Measurements from ENCODE around the gene PADI1. TPM values are rescaled to one million over a fixed set of nuclear protein-coding genes. Genes with fewer than 3 reads are reported as not detected.

Gene PADI1
- total and polyA plus RNA-seq, 2 of the 8 experiments (the other 6 are each of a cell fraction or from before 2014, with no cell fraction given), result 0.20 to 0.30 TPM

- CTCF ChIA-PET (ENCODE audit: partially characterized antibody), result interaction anchor here (1.3 to 1.9 kb wide), 3 partner anchors 9 to 120 kb away, joined by 3 to 9 read pairs (median 5); no protein-coding TSS in a partner anchor
- no peak overlapping the region for H2AFZ ChIP-seq (ENCODE audit: low read length)
- no peak overlapping the region for H3K27ac ChIP-seq (ENCODE audit: low read depth, low read length)
- H3K23ac ChIP-seq (ENCODE audit: insufficient read length), result no peak overlapping the region
- H3K27me3 ChIP-seq (replicated peaks in 1 of 4; ENCODE audit: control insufficient read depth in 3 of 4, extremely low read depth in 1 of 4, insufficient read depth in 3 of 4, low read length in 3 of 4), result peaks cover 0 to 3% (median 0%) of the 10 kb centered on the region in 4 experiments; a peak in 2 of 7 replicates
- H2BK120ac ChIP-seq (replicated peaks; ENCODE audit: low read depth, low read length), result no peak overlapping the region
- no peak overlapping the region for H3K4ac ChIP-seq (replicated peaks; ENCODE audit: insufficient read length, low read depth, low read length)
- no peaks in the 10 kb centered on the region for H3K23me2 ChIP-seq (ENCODE audit: low read depth, low read length)
- H4K91ac ChIP-seq (replicated peaks; ENCODE audit: insufficient read length, low read length), result no peak overlapping the region
- peak overlapping the region; percentile 63; the same call in 1 of the 2 replicates for H2BK12ac ChIP-seq (ENCODE audit: low read depth, low read length)
- TF ChIP-seq USF2 (IDR thresholded peaks at IDR 0.05; ENCODE audit: low read length) (no peak), SAP30 (IDR thresholded peaks at IDR 0.05; ENCODE audit: insufficient read depth, insufficient replicate concordance, low read length) (no peak), RXRA (IDR thresholded peaks at IDR 0.05; ENCODE audit: insufficient read depth, low read depth, low read length) (no peak), SP1 (IDR thresholded peaks at IDR 0.05; ENCODE audit: low read depth, low read length) (no peak), SUZ12 (IDR thresholded peaks at IDR 0.05; ENCODE audit: low read length) (no peak), JUND (IDR thresholded peaks at IDR 0.05; ENCODE audit: low read length) (no peak), ASH2L (IDR thresholded peaks at IDR 0.05; ENCODE audit: low read length) (no peak), TAF7 (optimal IDR thresholded peaks at IDR 0.05; ENCODE audit: borderline replicate concordance, low read depth, low read length) (no peak), ATF3 (IDR thresholded peaks at IDR 0.05; ENCODE audit: insufficient read depth, low read depth, low read length) (no peak), EZH2 (IDR thresholded peaks at IDR 0.05; ENCODE audit: low read depth, low read length, severe bottlenecking) (no peak), SP2 (IDR thresholded peaks at IDR 0.05; ENCODE audit: low read length) (no peak)
- H3K4me1 ChIP-seq (replicated peaks in 1 of 4; ENCODE audit: control insufficient read depth in 3 of 4, insufficient read depth in 4 of 4, low read length in 3 of 4), result peaks cover 0 to 14% (median 5%) of the 10 kb centered on the region in 4 experiments; a peak in 6 of 7 replicates
- H2AK5ac ChIP-seq (ENCODE audit: low read depth, low read length), result no peak overlapping the region; the same call in 1 of the 2 replicates
- H2BK15ac ChIP-seq (ENCODE audit: low read length), result no peak overlapping the region
- H4K8ac ChIP-seq (ENCODE audit: extremely low read depth, insufficient read depth, low read length), result 0 out of 2 replicates have a peak overlapping the region, but pooled peaks have one; percentile 20
- H2BK5ac ChIP-seq (ENCODE audit: low read depth, low read length), result no peak overlapping the region
- H4K20me1 ChIP-seq (replicated peaks in 1 of 2; ENCODE audit: control insufficient read depth in 1 of 2, insufficient read depth in 2 of 2, low read length in 2 of 2), result no peaks in the 10 kb centered on the region
- DNase-seq (ENCODE audit: low read depth in 1 of 2, low spot score in 2 of 2) (no peak), FAIRE-seq (no peak)
- POLR2A ChIA-PET (ENCODE audit: partially characterized antibody), result no interaction called here
- no peak overlapping the region for H3K4me3 ChIP-seq (ENCODE audit: extremely low read depth in 1 of 4, insufficient read depth in 2 of 4, low read depth in 3 of 4, low read length in 4 of 4)
- H3K56ac ChIP-seq (replicated peaks; ENCODE audit: insufficient read length, low read depth, low read length), result no peak overlapping the region
- no peaks in the 10 kb centered on the region for H3K9me3 ChIP-seq (ENCODE audit: insufficient read depth in 2 of 2, low read depth in 1 of 2, low read length in 1 of 2)
- no peak overlapping the region for H4K5ac ChIP-seq (ENCODE audit: insufficient read length, low read depth, low read length)
- H3K14ac ChIP-seq (ENCODE audit: insufficient read length), result no peak overlapping the region
- no peak overlapping the region for H3K18ac ChIP-seq (ENCODE audit: extremely low read depth, low read length)
- 94% methylated on average over 9 of the region's 9 CpGs; no CpG with 5 or more reads in 1 of the 2 experiments for WGBS, 2 experiments (ENCODE audit: extremely low coverage in 1 of 2, insufficient coverage in 1 of 2, insufficient read length in 1 of 2, insufficient replicate concordance in 2 of 2, low coverage in 1 of 2, low lambda C conversion rate in 2 of 2, missing lambda C conversion rate in 1 of 2)
- no peaks in the 10 kb centered on the region for H3K36me3 ChIP-seq (ENCODE audit: control insufficient read depth in 2 of 4, insufficient read depth in 4 of 4, low read length in 3 of 4)
- H3K79me2 ChIP-seq (ENCODE audit: control insufficient read depth in 1 of 2, insufficient read depth in 2 of 2, low read length in 2 of 2), result no peaks in the 10 kb centered on the region
- no peak overlapping the region for H3K4me2 ChIP-seq (ENCODE audit: insufficient read depth in 1 of 2, low read depth in 2 of 2, low read length in 2 of 2)
- H3K9ac ChIP-seq (replicated peaks in 1 of 4; ENCODE audit: extremely low read depth in 1 of 4, low read depth in 3 of 4, low read length in 3 of 4), result no peak overlapping the region
- H2BK20ac ChIP-seq (ENCODE audit: low read length), result no peak overlapping the region
- no peaks in the 10 kb centered on the region; the same call in 1 of the 2 replicates for H3K79me1 ChIP-seq (ENCODE audit: low read depth, low read length)
These were observed 8.8 kb downstream of the PADI1 start for GRCh38 chr1:17213782-17214148.
